Mammary epithelial cell (primary cell): ENCODE data around the gene PFKFB4.

Source experiments
- EZH2 ChIP-seq: IDR thresholded peaks from 2 replicates; pipeline ENCODE4 v1.6.1; 2012; ENCODE audit warnings: low read length, inconsistent platforms, borderline replicate concordance
- TF ChIP-seq, protein P1 (sequence below), 2 donors: IDR thresholded peaks in 1 of 2; conservative IDR thresholded peaks in 1 of 2; 2 replicates each; pipeline ENCODE4 v1.5.1; 2011 to 2012; ENCODE audit warnings: inconsistent platforms in 2 of 2, low read length in 2 of 2, mild to moderate bottlenecking in 2 of 2, control low read depth in 1 of 2, low read depth in 1 of 2; ENCODE audit not compliant: insufficient read depth in 1 of 2; ENCODE audit errors: extremely low read depth in 1 of 2

DNA sequence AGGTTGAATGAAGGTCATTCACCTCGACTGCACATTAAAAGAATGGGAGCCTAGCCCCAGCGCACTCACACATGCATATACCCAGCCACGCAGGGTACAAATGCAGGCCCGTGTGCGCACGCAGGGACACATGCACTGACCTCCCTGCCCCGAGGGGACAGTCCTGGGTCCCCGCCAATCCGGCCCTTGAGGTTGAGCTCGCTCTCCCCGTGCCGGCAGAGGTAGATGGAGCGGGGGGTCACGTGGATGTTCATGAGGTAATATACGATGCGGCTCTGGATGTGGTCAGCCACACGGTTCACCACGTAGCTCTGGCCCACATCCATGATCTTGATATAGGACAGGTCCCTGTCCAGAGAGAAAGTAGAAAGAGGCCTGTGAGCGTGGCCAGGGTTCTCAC, 20.5 kb downstream of the PFKFB4 start:
- TF ChIP-seq, protein P1, sequence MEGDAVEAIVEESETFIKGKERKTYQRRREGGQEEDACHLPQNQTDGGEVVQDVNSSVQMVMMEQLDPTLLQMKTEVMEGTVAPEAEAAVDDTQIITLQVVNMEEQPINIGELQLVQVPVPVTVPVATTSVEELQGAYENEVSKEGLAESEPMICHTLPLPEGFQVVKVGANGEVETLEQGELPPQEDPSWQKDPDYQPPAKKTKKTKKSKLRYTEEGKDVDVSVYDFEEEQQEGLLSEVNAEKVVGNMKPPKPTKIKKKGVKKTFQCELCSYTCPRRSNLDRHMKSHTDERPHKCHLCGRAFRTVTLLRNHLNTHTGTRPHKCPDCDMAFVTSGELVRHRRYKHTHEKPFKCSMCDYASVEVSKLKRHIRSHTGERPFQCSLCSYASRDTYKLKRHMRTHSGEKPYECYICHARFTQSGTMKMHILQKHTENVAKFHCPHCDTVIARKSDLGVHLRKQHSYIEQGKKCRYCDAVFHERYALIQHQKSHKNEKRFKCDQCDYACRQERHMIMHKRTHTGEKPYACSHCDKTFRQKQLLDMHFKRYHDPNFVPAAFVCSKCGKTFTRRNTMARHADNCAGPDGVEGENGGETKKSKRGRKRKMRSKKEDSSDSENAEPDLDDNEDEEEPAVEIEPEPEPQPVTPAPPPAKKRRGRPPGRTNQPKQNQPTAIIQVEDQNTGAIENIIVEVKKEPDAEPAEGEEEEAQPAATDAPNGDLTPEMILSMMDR (conservative IDR thresholded peaks at IDR 0.05 in 1 of 2, IDR thresholded peaks at IDR 0.05 in 1 of 2; ENCODE audit: extremely low read depth in 1 of 2, insufficient read depth in 1 of 2, low read depth in 1 of 2, low read length in 2 of 2) = no peak
- no peak for TF ChIP-seq EZH2
